B cell (primary cell): Measurements from ENCODE around the gene RAB8A. TPM values are rescaled to one million over a fixed set of nuclear protein-coding genes. Genes with fewer than 3 reads are reported as not detected.
A peak's percentile ranks its signal among the peaks of the same experiment; 100 is the strongest.

Source experiments
- ATAC-seq: fragments of 200-7000 bp; cut with Tn5 transposase; one replicate; pipeline ENCODE4 v1.10.0; 2021; ENCODE audit warnings: low read depth, mild to moderate bottlenecking, moderate number of reproducible peaks, moderate library complexity
- CTCF ChIA-PET: fragments of 350-600 bp; sonication (Branson Sonifier 250); formaldehyde crosslinking; loops from one replicate; lab custom pipeline; 2021; ENCODE audit warnings: antibody characterized with exemption, inconsistent platforms; lab: Charles Lee
- POLR2A ChIA-PET: fragments of 350-600 bp; sonication (Branson Sonifier 250); formaldehyde crosslinking; loops from one replicate; lab custom pipeline; 2021; ENCODE audit warnings: antibody characterized with exemption; lab: Charles Lee
- DNase-seq: peaks from one replicate; pipeline ENCODE4 v3.0.0; 2013
- H2AFZ ChIP-seq: 2 replicates; pipeline ENCODE4 v1.6.1; 2012; ENCODE audit warnings: mild to moderate bottlenecking, low read depth, low read length; ENCODE audit not compliant: insufficient read depth, poor library complexity, severe bottlenecking
- H3K27ac ChIP-seq, 2 donors: 1 replicate in 1 of 2; 2 replicates in 1 of 2; pipeline ENCODE4 v1.5.1; 2012 to 2013; ENCODE audit warnings: low read length in 2 of 2, mild to moderate bottlenecking in 2 of 2, moderate library complexity in 1 of 2
- H3K27me3 ChIP-seq, 4 experiments: fragments of 200-600 bp in 1 of 4; sonication (generic) in 1 of 4; replicated peaks in 1 of 4; 1 replicate in 2 of 4; 2 replicates in 2 of 4; pipeline versions ENCODE4 v1.6.1 to v1.7.0; 2013 to 2016; ENCODE audit warnings: low read length in 3 of 4, mild to moderate bottlenecking in 2 of 4, mixed read lengths in 1 of 4, moderate library complexity in 1 of 4; ENCODE audit not compliant: insufficient read depth in 4 of 4, control insufficient read depth in 3 of 4; ENCODE audit errors: control extremely low read depth in 1 of 4
- H3K36me3 ChIP-seq, 2 experiments: replicated peaks in 1 of 2; 1 replicate in 1 of 2; 2 replicates in 1 of 2; pipeline versions ENCODE4 v1.6.1 to v1.7.1; 2013; ENCODE audit warnings: low read length in 1 of 2; ENCODE audit not compliant: insufficient read depth in 2 of 2, control insufficient read depth in 1 of 2; ENCODE audit errors: control extremely low read depth in 1 of 2, extremely low read depth in 1 of 2
- H3K4me1 ChIP-seq, 2 donors: fragments of 200-600 bp in 1 of 2; sonication (generic) in 1 of 2; 1 replicate in 1 of 2; 2 replicates in 1 of 2; pipeline versions ENCODE4 v1.5.1 to v1.6.1; 2013 to 2017; ENCODE audit warnings: low read length in 2 of 2; ENCODE audit not compliant: control insufficient read depth in 2 of 2, insufficient read depth in 2 of 2
- H3K4me2 ChIP-seq: replicated peaks from 2 replicates; pipeline ENCODE3; 2012; ENCODE audit warnings: mild to moderate bottlenecking, low read depth, low read length; ENCODE audit not compliant: poor library complexity, severe bottlenecking
- H3K4me3 ChIP-seq, 5 experiments: fragments of 200-600 bp in 1 of 5; sonication (generic) in 1 of 5; 1 replicate in 3 of 5; 2 replicates in 2 of 5; pipeline versions ENCODE4 v1.5.1 to v1.7.0; 2011 to 2016; ENCODE audit warnings: low read length in 4 of 5, mild to moderate bottlenecking in 4 of 5, low read depth in 2 of 5, control low read depth in 1 of 5, moderate library complexity in 1 of 5; ENCODE audit not compliant: insufficient read depth in 1 of 5; ENCODE audit errors: control extremely low read depth in 1 of 5, extremely low read depth in 1 of 5
- H3K79me2 ChIP-seq: fragments of 200-600 bp; sonication (generic); one replicate; pipeline ENCODE4 v1.6.0; 2016; ENCODE audit warnings: low read length; ENCODE audit not compliant: control insufficient read depth, insufficient read depth
- H3K9ac ChIP-seq: fragments of 200-600 bp; sonication (generic); 2 replicates; pipeline ENCODE4 v1.6.1; 2017; ENCODE audit warnings: mild to moderate bottlenecking, low read length, moderate library complexity
- H3K9me3 ChIP-seq, 3 donors: one replicate each; pipeline versions ENCODE4 v1.6.1 to v1.7.1; 2013; ENCODE audit warnings: low read length in 2 of 3; ENCODE audit not compliant: control insufficient read depth in 2 of 3, insufficient read depth in 1 of 3; ENCODE audit errors: control extremely low read depth in 1 of 3
- H4K20me1 ChIP-seq: 2 replicates; pipeline ENCODE4 v1.6.0; 2012; ENCODE audit warnings: mild to moderate bottlenecking, low read length; ENCODE audit not compliant: insufficient read depth, control insufficient read depth, poor library complexity, severe bottlenecking
- H3K27ac Mint-ChIP-seq: one replicate; pipeline ENCODE4 v1.8.0; 2021; ENCODE audit warnings: mixed read lengths
- H3K27me3 Mint-ChIP-seq: one replicate; pipeline ENCODE4 v1.8.0; 2021; ENCODE audit warnings: mixed read lengths
- H3K4me1 Mint-ChIP-seq: one replicate; pipeline ENCODE4 v1.8.0; 2021; ENCODE audit warnings: mixed read lengths
- H3K4me3 Mint-ChIP-seq: one replicate; pipeline ENCODE4 v1.8.0; 2021; ENCODE audit warnings: mixed read lengths
- H3K9me3 Mint-ChIP-seq: one replicate; pipeline ENCODE4 v1.8.0; 2022; ENCODE audit warnings: mixed read lengths; ENCODE audit not compliant: insufficient read depth
- EZH2 ChIP-seq: IDR thresholded peaks from 2 replicates; pipeline ENCODE4 v1.6.1; 2012; ENCODE audit warnings: borderline replicate concordance, low read depth, mild to moderate bottlenecking, moderate library complexity, low read length; ENCODE audit not compliant: insufficient read depth, poor library complexity, severe bottlenecking
- WGBS: methylation state at CpG from one replicate; pipeline ENCODE4 v1.1.5; 2013; ENCODE audit warnings: missing lambda C conversion rate; ENCODE audit not compliant: insufficient coverage; 5-methylcytosine and 5-hydroxymethylcytosine counted together
- intact Hi-C: fragments of 100-400 bp; cut with micrococcal nuclease; formaldehyde crosslinking; loops from one replicate; pipeline ENCODE4 v1.10.0; 2022
- polyA plus RNA-seq: library from polyadenylated mRNA; depleted of rRNA; stranded (reverse); fragments of >200 nt; gene quantifications from 2 replicates; pipeline ENCODE4 v1.2.3, GENCODE V29; 2012
- total RNA-seq, 2 donors: library from RNA; stranded (reverse); fragments of 120-200 nt in 1 of 2; gene quantifications; 1 replicate in 1 of 2; 2 replicates in 1 of 2; pipeline versions ENCODE4 v1.2.3 to v1.2.4, GENCODE V29; 2013 to 2022
- TF ChIP-seq, protein P1 (sequence below): fragments of 200-600 bp; IDR thresholded peaks from one replicate; pipeline ENCODE4 v1.8.0; 2022; ENCODE audit warnings: antibody characterized with exemption, mild to moderate bottlenecking

RAB8A gene
- total and polyA plus RNA-seq, 2 donors (not counting 1 experiment from before 2014, with no cell fraction given), result 65.5 to 117 TPM

DNA sequence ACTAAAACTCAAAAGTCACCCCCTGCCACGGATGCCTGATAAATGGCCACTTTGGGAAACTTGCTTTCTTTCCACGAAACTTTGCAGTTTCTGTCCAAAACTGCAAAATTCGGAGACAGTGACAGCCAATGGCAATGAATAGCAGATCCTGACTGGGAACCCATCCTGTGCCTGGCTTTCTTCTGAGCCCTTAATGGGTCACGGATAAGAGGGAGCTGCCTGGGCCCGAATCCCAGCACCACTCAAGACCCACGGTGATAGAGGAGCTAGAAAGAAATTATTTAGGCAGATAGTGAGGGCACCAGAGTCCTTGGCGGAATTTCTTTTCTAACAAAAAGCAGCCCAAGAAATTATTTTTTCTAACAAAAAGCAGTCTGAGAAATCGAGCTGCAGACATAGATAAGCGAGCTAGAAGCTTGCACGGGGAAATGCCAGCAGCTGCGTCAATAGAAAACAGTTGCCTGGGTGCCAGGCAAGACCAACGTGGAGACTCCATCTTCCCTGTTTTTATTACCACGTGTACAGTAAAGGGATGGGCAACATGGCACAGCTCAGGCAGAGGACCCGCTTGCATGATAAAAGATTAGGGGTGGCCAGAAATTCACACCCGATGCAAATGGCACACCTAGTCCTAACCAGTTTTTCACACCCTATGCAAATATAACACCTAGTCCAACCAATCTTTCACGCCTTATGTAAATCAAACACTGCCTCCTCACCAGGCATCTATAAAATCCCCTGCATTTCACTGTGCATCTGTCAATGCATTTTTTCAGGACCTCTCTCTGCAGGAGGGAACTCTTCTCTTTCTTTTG, 24.7 kb downstream of the RAB8A start:
- CTCF ChIA-PET, result interaction anchor here (1.2 to 1.3 kb wide), 2 partner anchors 19 to 66 kb away, joined by 3 to 4 read pairs; no protein-coding TSS in a partner anchor
- Mint-ChIP-seq H3K27me3 (no peaks in the 10 kb centered on the region), H3K27ac (peak overlapping the region; percentile 24), H3K4me3 (no peak overlapping the region), H3K4me1 (peaks cover 49% of the 10 kb centered on the region), H3K9me3 (peaks cover 8% of the 10 kb centered on the region)
- DNase-seq, result no peak
- ATAC-seq, result no peak
- 83% methylated on average over 13 of the region's 16 CpGs for WGBS
- Histone ChIP-seq H3K4me2 (no peak overlapping the region), H3K27ac (peak overlapping the region in 1 of 2 donors; percentile 30), H2AFZ (no peak overlapping the region), H3K79me2 (peaks cover 13% of the 10 kb centered on the region), H3K9me3 (peaks cover 0 to 5% (median 0%) of the 10 kb centered on the region in 3 donors), H3K4me1 (peaks cover 18 to 38% of the 10 kb centered on the region in 2 donors), H3K4me3 (no peak overlapping the region), H3K9ac (no peak overlapping the region), H4K20me1 (peaks cover 5% of the 10 kb centered on the region), H3K36me3 (peaks cover 0 to 31% of the 10 kb centered on the region in 2 experiments), H3K27me3 (no peaks in the 10 kb centered on the region)
- POLR2A ChIA-PET, result interaction anchor here (0.6 kb wide), 1 partner anchor 11 kb away, joined by 3 read pairs; no protein-coding TSS in a partner anchor
- TF ChIP-seq EZH2, result no peak
- TF ChIP-seq, protein P1, sequence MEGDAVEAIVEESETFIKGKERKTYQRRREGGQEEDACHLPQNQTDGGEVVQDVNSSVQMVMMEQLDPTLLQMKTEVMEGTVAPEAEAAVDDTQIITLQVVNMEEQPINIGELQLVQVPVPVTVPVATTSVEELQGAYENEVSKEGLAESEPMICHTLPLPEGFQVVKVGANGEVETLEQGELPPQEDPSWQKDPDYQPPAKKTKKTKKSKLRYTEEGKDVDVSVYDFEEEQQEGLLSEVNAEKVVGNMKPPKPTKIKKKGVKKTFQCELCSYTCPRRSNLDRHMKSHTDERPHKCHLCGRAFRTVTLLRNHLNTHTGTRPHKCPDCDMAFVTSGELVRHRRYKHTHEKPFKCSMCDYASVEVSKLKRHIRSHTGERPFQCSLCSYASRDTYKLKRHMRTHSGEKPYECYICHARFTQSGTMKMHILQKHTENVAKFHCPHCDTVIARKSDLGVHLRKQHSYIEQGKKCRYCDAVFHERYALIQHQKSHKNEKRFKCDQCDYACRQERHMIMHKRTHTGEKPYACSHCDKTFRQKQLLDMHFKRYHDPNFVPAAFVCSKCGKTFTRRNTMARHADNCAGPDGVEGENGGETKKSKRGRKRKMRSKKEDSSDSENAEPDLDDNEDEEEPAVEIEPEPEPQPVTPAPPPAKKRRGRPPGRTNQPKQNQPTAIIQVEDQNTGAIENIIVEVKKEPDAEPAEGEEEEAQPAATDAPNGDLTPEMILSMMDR, result no peak
- intact Hi-C loops, result no loop called here

DNA sequence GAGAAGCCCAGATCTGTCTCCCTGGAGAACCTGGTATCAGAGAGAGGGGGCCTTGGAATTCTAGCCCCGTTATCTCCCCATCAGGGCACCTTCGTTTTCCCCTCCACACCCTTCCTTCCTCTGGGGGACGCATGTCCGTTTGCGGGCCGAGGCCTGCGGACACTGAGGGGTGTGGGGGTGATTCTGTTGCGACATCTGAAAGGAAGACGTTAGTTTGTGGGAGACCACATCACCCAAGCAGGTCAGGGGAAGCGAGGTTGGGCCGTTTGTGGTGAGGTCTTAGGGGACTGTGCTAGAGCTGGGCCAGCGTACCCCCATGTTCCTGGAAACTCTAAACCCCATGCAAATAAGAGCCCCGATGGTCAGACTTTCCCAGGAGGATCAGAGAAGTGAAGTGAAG, 28.1 kb downstream of the RAB8A start:
- H3K4me2 ChIP-seq, result peak overlapping the region; percentile 45
- peak overlapping the region; percentile 70 for H2AFZ ChIP-seq
- no peak for ATAC-seq
- no peaks in the 10 kb centered on the region for H3K27me3 ChIP-seq
- H3K79me2 ChIP-seq, result peaks cover 22% of the 10 kb centered on the region
- H3K4me3 ChIP-seq, result no peak overlapping the region
- POLR2A ChIA-PET, result interaction anchor here (0.9 to 2.2 kb wide), 5 partner anchors 10 to 41 kb away, joined by 3 to 9 read pairs (median 4); no protein-coding TSS in a partner anchor
- no peaks in the 10 kb centered on the region for H3K27me3 Mint-ChIP-seq
- peak; percentile 34 for DNase-seq
- peaks cover 3% of the 10 kb centered on the region for H3K9me3 Mint-ChIP-seq
- H3K27ac ChIP-seq, result peak overlapping the region; percentile 14 to 59
- H4K20me1 ChIP-seq, result no peaks in the 10 kb centered on the region
- intact Hi-C loops, result loop anchor here (5.0 kb wide), 3 partner anchors 188 to 448 kb away; no protein-coding TSS in a partner anchor
- peak overlapping the region; percentile 87 for H3K27ac Mint-ChIP-seq
- peaks cover 0 to 16% (median 0%) of the 10 kb centered on the region in 3 donors for H3K9me3 ChIP-seq
- no peaks in the 10 kb centered on the region for H3K36me3 ChIP-seq
- TF ChIP-seq EZH2, result no peak
- H3K4me1 Mint-ChIP-seq, result peaks cover 66% of the 10 kb centered on the region
- CTCF ChIA-PET, result interaction anchor here (1.0 to 8.5 kb wide), 4 partner anchors 22 to 42 kb away, joined by 3 to 63 read pairs (median 5); no protein-coding TSS in a partner anchor
- whole genome bisulfite sequencing, result 0% methylated on average over 1 of the region's 13 CpGs
- no peak overlapping the region for H3K9ac ChIP-seq
- peaks cover 42 to 64% of the 10 kb centered on the region in 2 donors for H3K4me1 ChIP-seq
- peak overlapping the region; percentile 38 for H3K4me3 Mint-ChIP-seq
